Hepatocyte (in vitro differentiated cells): Measurements from ENCODE around the gene PSME4. TPM values are rescaled to one million over a fixed set of nuclear protein-coding genes. Genes with fewer than 3 reads are reported as not detected.
A peak's percentile ranks its signal among the peaks of the same experiment; 100 is the strongest.

ENCODE experiments used
- DNase-seq: peaks from one replicate; pipeline ENCODE4 v3.0.0-alpha.2; 2016; ENCODE audit warnings: low spot score
- H2AFZ ChIP-seq: fragments of 200-600 bp; sonication (generic); 2 replicates; pipeline ENCODE4 v1.6.0; 2016; ENCODE audit warnings: antibody characterized with exemption, mild to moderate bottlenecking
- H3K27ac ChIP-seq: fragments of 200-600 bp; sonication (generic); 2 replicates; pipeline ENCODE4 v1.5.1; 2016; ENCODE audit warnings: mild to moderate bottlenecking
- H3K27me3 ChIP-seq: fragments of 200-600 bp; sonication (generic); 2 replicates; pipeline ENCODE4 v1.6.1; 2016
- H3K36me3 ChIP-seq: fragments of 200-600 bp; sonication (generic); replicated peaks from 2 replicates; pipeline ENCODE4 v1.5.1; 2016; ENCODE audit warnings: low read depth; ENCODE audit not compliant: insufficient read depth
- H3K4me1 ChIP-seq: fragments of 200-600 bp; sonication (generic); 2 replicates; pipeline ENCODE4 v1.5.1; 2016; ENCODE audit warnings: mild to moderate bottlenecking, moderate library complexity; ENCODE audit not compliant: insufficient read depth
- H3K4me2 ChIP-seq: fragments of 200-600 bp; sonication (generic); 2 replicates; pipeline ENCODE4 v1.6.0; 2016
- H3K4me3 ChIP-seq: fragments of 200-600 bp; sonication (generic); 2 replicates; pipeline ENCODE4 v1.5.1; 2016; ENCODE audit warnings: mild to moderate bottlenecking
- H3K79me2 ChIP-seq: fragments of 200-600 bp; sonication (generic); 2 replicates; pipeline ENCODE4 v1.6.0; 2017; ENCODE audit warnings: mild to moderate bottlenecking
- H3K9me2 ChIP-seq: fragments of 200-600 bp; sonication (generic); replicated peaks from 2 replicates; pipeline ENCODE4 v1.6.0; 2017; ENCODE audit warnings: mild to moderate bottlenecking; ENCODE audit not compliant: insufficient read depth
- H3K9me3 ChIP-seq: fragments of 200-600 bp; sonication (generic); 2 replicates; pipeline ENCODE4 v1.5.1; 2016; ENCODE audit warnings: low read depth, mild to moderate bottlenecking
- H4K20me1 ChIP-seq: fragments of 200-600 bp; sonication (generic); 2 replicates; pipeline ENCODE4 v1.6.0; 2016; ENCODE audit warnings: mild to moderate bottlenecking; ENCODE audit not compliant: insufficient read depth, poor library complexity, severe bottlenecking
- CTCF ChIP-seq: fragments of 200-600 bp; sonication (generic); IDR thresholded peaks from 2 replicates; pipeline ENCODE4 v1.5.1; 2016; ENCODE audit warnings: antibody characterized with exemption, mild to moderate bottlenecking; ENCODE audit not compliant: poor library complexity
- EZH2 ChIP-seq: fragments of 200-600 bp; sonication (generic); IDR thresholded peaks from 2 replicates; pipeline ENCODE4 v1.6.1; 2016; ENCODE audit warnings: antibody characterized with exemption, mild to moderate bottlenecking, borderline replicate concordance
- EZH2phosphoT487 ChIP-seq: fragments of 200-600 bp; sonication (generic); IDR thresholded peaks from one replicate; pipeline ENCODE4 v1.6.1; 2018; ENCODE audit warnings: antibody characterized with exemption, mild to moderate bottlenecking, low read depth, moderate library complexity; ENCODE audit not compliant: unreplicated experiment, severe bottlenecking
- WGBS: methylation state at CpG from one replicate; pipeline ENCODE4 v1.1.6; 2016; ENCODE audit warnings: low lambda C conversion rate; ENCODE audit errors: missing lambda C conversion rate; 5-methylcytosine and 5-hydroxymethylcytosine counted together
- polyA plus RNA-seq: library from polyadenylated mRNA; unstranded; fragments of >200 nt; fragmentation: Nextera tagmentation; extraction: Ambion mirVana; gene quantifications from 2 replicates; pipeline ENCODE4 v1.2.1, GENCODE V29; 2016
- total RNA-seq: library from RNA; depleted of rRNA; stranded (reverse); fragments of >200 nt; gene quantifications from 2 replicates; pipeline ENCODE4 v1.2.3, GENCODE V29; 2014

The PSME4 gene
- total and polyA plus RNA-seq, 2 experiments from 2014 or later: 12.7 to 53.1 TPM

- H3K27ac ChIP-seq: peak overlapping the region; percentile 48
- no peaks in the 10 kb centered on the region for H3K9me2 ChIP-seq
- H3K4me1 ChIP-seq: no peaks in the 10 kb centered on the region
- H4K20me1 ChIP-seq: no peaks in the 10 kb centered on the region
- H2AFZ ChIP-seq: no peak overlapping the region
- H3K4me3 ChIP-seq: no peak overlapping the region
- DNase-seq: peak; percentile 21
- no peaks in the 10 kb centered on the region for H3K27me3 ChIP-seq
- WGBS: 72% methylated on average over 3 of the region's 3 CpGs
- no peaks in the 10 kb centered on the region for H3K79me2 ChIP-seq
- H3K36me3 ChIP-seq: no peaks in the 10 kb centered on the region
- no peaks in the 10 kb centered on the region for H3K9me3 ChIP-seq
- TF ChIP-seq CTCF: no peak
- H3K4me2 ChIP-seq: no peak overlapping the region
These were observed 29.7 kb upstream of the PSME4 start for GRCh38 chr2:54000524-54000923.

- Histone ChIP-seq H3K27me3 (no peaks in the 10 kb centered on the region), H3K4me3 (no peak overlapping the region), H3K4me1 (no peaks in the 10 kb centered on the region), H4K20me1 (no peaks in the 10 kb centered on the region), H3K4me2 (no peak overlapping the region), H3K9me2 (no peaks in the 10 kb centered on the region), H3K27ac (peak overlapping the region; percentile 38), H3K9me3 (no peaks in the 10 kb centered on the region), H2AFZ (no peak overlapping the region), H3K79me2 (no peaks in the 10 kb centered on the region), H3K36me3 (no peaks in the 10 kb centered on the region)
- DNase-seq: no peak
- 72% methylated on average over 1 of the region's 1 CpG for WGBS
- no peak for TF ChIP-seq EZH2
- no peak for TF ChIP-seq EZH2phosphoT487
- no peak for TF ChIP-seq CTCF
These were observed 29.3 kb upstream of the PSME4 start for GRCh38 chr2:54000122-54000521.

- TF ChIP-seq CTCF (no peak), EZH2 (no peak), EZH2phosphoT487 (no peak)
These were observed 28.0 kb upstream of the PSME4 start for GRCh38 chr2:53998834-53999233.

More at GRCh38 chr2:53998834-53999233, 28.0 kb upstream of the PSME4 start:
- H3K27me3 ChIP-seq: no peaks in the 10 kb centered on the region
- no peak for DNase-seq
- no peaks in the 10 kb centered on the region for H4K20me1 ChIP-seq
- no peaks in the 10 kb centered on the region for H3K36me3 ChIP-seq
- H3K4me3 ChIP-seq: no peak overlapping the region
- no peak overlapping the region for H3K27ac ChIP-seq
- H3K9me3 ChIP-seq: no peaks in the 10 kb centered on the region
- 91% methylated on average over 3 of the region's 3 CpGs for WGBS
- no peak overlapping the region for H2AFZ ChIP-seq
- no peaks in the 10 kb centered on the region for H3K4me1 ChIP-seq
- H3K79me2 ChIP-seq: no peaks in the 10 kb centered on the region
- H3K9me2 ChIP-seq: no peaks in the 10 kb centered on the region
- no peak overlapping the region for H3K4me2 ChIP-seq
